Heart right ventricle (tissue), 16 donors: Measurements from ENCODE around the gene NR1H4. TPM values are rescaled to one million over a fixed set of nuclear protein-coding genes. Genes with fewer than 3 reads are reported as not detected.

Experiments
- ATAC-seq, 8 donors: fragments of 200-7000 bp; cut with Tn5 transposase; one replicate each; pipeline ENCODE4 v1.9.1; 2020; ENCODE audit warnings: mild to moderate bottlenecking in 8 of 8, moderate library complexity in 8 of 8, moderate number of reproducible peaks in 1 of 8
- DNase-seq, 2 donors: peaks; one replicate each; pipeline ENCODE4 v3.0.0-alpha.2; 2020
- H3K27ac ChIP-seq, 10 donors: fragments of 200-600 bp; sonication (generic) in 2 of 10; one replicate each; pipeline versions ENCODE4 v1.5.0 to v1.8.0; 2020 to 2022; ENCODE audit warnings: mild to moderate bottlenecking in 3 of 10
- H3K27me3 ChIP-seq, 7 donors: fragments of 200-600 bp; one replicate each; pipeline ENCODE4 v1.8.0; 2021 to 2022; ENCODE audit warnings: mild to moderate bottlenecking in 2 of 7
- H3K36me3 ChIP-seq, 9 donors: fragments of 200-600 bp; sonication (generic) in 1 of 9; one replicate each; pipeline versions ENCODE4 v1.5.0 to v1.8.0; 2020 to 2022; ENCODE audit warnings: mild to moderate bottlenecking in 2 of 9
- H3K4me1 ChIP-seq, 9 donors: fragments of 200-600 bp; sonication (generic) in 1 of 9; one replicate each; pipeline versions ENCODE4 v1.5.0 to v1.8.0; 2020 to 2022; ENCODE audit warnings: mild to moderate bottlenecking in 4 of 9
- H3K4me3 ChIP-seq, 10 donors: fragments of 200-600 bp; sonication (generic) in 2 of 10; one replicate each; pipeline versions ENCODE4 v1.5.0 to v1.8.0; 2020 to 2022; ENCODE audit warnings: mild to moderate bottlenecking in 7 of 10, moderate library complexity in 2 of 10
- H3K9me3 ChIP-seq, 11 donors: fragments of 200-600 bp in 10 of 11; sonication (generic) in 2 of 11; one replicate each; pipeline versions ENCODE4 v1.5.0 to v1.8.0; 2013 to 2022; ENCODE audit warnings: mild to moderate bottlenecking in 2 of 11, control low read depth in 1 of 11, moderate library complexity in 1 of 11
- CTCF ChIP-seq, 9 donors: fragments of 200-600 bp; sonication (generic) in 2 of 9; IDR thresholded peaks; one replicate each; pipeline versions ENCODE4 v1.5.0 to v1.8.0; 2021 to 2022; ENCODE audit warnings: antibody characterized with exemption in 9 of 9, mild to moderate bottlenecking in 5 of 9, moderate library complexity in 1 of 9
- WGBS, 2 donors: extraction: QIAGEN DNeasy Blood & Tissue Kit; methylation state at CpG; one replicate each; pipeline ENCODE4 v1.1.7; 2013; ENCODE audit warnings: inconsistent platforms in 1 of 2; 5-methylcytosine and 5-hydroxymethylcytosine counted together
- intact Hi-C, 10 donors: fragments of 100-400 bp; cut with DNase I; formaldehyde crosslinking; loops; one replicate each; pipeline versions ENCODE4 v1.11.1 to v1.14.2; 2022
- polyA plus RNA-seq, 2 donors: library from polyadenylated mRNA; stranded (reverse); fragments of 200-250 nt; gene quantifications; one replicate each; pipeline ENCODE4 v1.2.3, GENCODE V29; 2013
- total RNA-seq, 10 donors: library from RNA; stranded (reverse); fragmentation: NEBNext Ultra II Directional in 3 of 10; extraction: Animal tissue kit (Norgen Biotek cat#: 25700) in 3 of 10; gene quantifications; one replicate each; pipeline versions ENCODE4 v1.2.1 to v1.2.4, GENCODE V29; 2021 to 2023
- donor health status: Arrhythmogenic right ventricular cardiomyopathy.
- donor health status: ischemic (EF 13 %, LVEDD 7.1; RV severe dilation, severe dysfunction).
- donor health status: healthy with polysubstance abuse.
- donor health status: DM: no; HTN: yes; CAD: no.
- donor health status: DM: no; HTN: no; CAD: no.
- donor health status: ischemic (EF 25% LVEDD 6.9; RV normal size, moderate dysfunction).
- donor health status: ischemic (EF 25% LVEDD 5.7; RV mildly dilated, moderate dysfunction).
- donor health status: healthy.
- donor health status: DM: yes; HTN: yes; CAD: no.
- donor health status: Ischemic cardiomyopathy.
- donor health status: ischemic (EF 35%, LVEDD 5.7; RV mildly dilated, moderate dysfunction).
- donor health status: nonischemic (EF 11% LVEDD 7.7; RV severe dilation, severe dysfunction).
- donor health status: DM: yes; HTN: yes; CAD: no.
- donor health status: PGD.
- donor health status: ischemic (EF 29% LVEDD 5.4; RV normal size, mild dysfunction).
- donor health status: nonischemic (EF 23%, LVEDD 6.1; RV moderate dilation, normal function).

NR1H4 gene
- total and polyA plus RNA-seq, 12 donors, result 0.15 TPM; not detected in 11

- intact Hi-C loops, result no loop called here
- Histone ChIP-seq H3K4me3 (no peak overlapping the region), H3K36me3 (no peaks in the 10 kb centered on the region), H3K27ac (no peak overlapping the region), H3K27me3 (peaks cover 0 to 7% (median 0%) of the 10 kb centered on the region in 7 donors), H3K9me3 (no peaks in the 10 kb centered on the region), H3K4me1 (no peaks in the 10 kb centered on the region)
- WGBS, 2 donors, result 81 to 97% methylated on average over 1 of the region's 1 CpG
- no peak for DNase-seq
- TF ChIP-seq CTCF (IDR thresholded peaks at IDR 0.05), result no peak
- no peak for ATAC-seq
These were observed 54.9 kb downstream of the NR1H4 start for GRCh38 chr12:100528471-100529127.

- no peak for TF ChIP-seq CTCF (IDR thresholded peaks at IDR 0.05)
- ATAC-seq (no peak), DNase-seq (no peak)
- no peak overlapping the region for H3K27ac ChIP-seq
- WGBS, 2 donors, result 92 to 95% methylated on average over 2 of the region's 2 CpGs
- no peaks in the 10 kb centered on the region for H3K4me1 ChIP-seq
- no peak overlapping the region for H3K4me3 ChIP-seq
- no peaks in the 10 kb centered on the region for H3K36me3 ChIP-seq
- intact Hi-C loops, result no loop called here
- H3K9me3 ChIP-seq, result no peaks in the 10 kb centered on the region
- peaks cover 0 to 3% (median 0%) of the 10 kb centered on the region in 7 donors for H3K27me3 ChIP-seq
These were observed 56.2 kb downstream of the NR1H4 start for GRCh38 chr12:100529756-100530350.

- WGBS, 2 donors, result 78 to 81% methylated on average over 3 of the region's 3 CpGs
- no peak overlapping the region for H3K27ac ChIP-seq
These were observed 59.7 kb downstream of the NR1H4 start for GRCh38 chr12:100533376-100533775.

GRCh38 chr12:100534625-100535227, 61.1 kb downstream of the NR1H4 start:
- no peak overlapping the region for H3K4me3 ChIP-seq
- H3K9me3 ChIP-seq, result no peaks in the 10 kb centered on the region
- H3K36me3 ChIP-seq, result no peaks in the 10 kb centered on the region
- no peaks in the 10 kb centered on the region for H3K4me1 ChIP-seq
- no peak for DNase-seq
- ATAC-seq, result no peak
- 74% methylated on average over 6 of the region's 6 CpGs for WGBS, 2 donors
- intact Hi-C loops, result no loop called here
- H3K27ac ChIP-seq, result no peak overlapping the region
- no peak for TF ChIP-seq CTCF (IDR thresholded peaks at IDR 0.05)
- H3K27me3 ChIP-seq, result peaks cover 0 to 3% (median 0%) of the 10 kb centered on the region in 7 donors

More at GRCh38 chr12:100533376-100533775, 59.7 kb downstream of the NR1H4 start:
- intact Hi-C loops, result no loop called here
- DNase-seq (no peak), ATAC-seq (no peak)
- Histone ChIP-seq H3K36me3 (no peaks in the 10 kb centered on the region), H3K4me1 (no peaks in the 10 kb centered on the region), H3K27me3 (peaks cover 0 to 3% (median 0%) of the 10 kb centered on the region in 7 donors), H3K9me3 (no peaks in the 10 kb centered on the region), H3K4me3 (no peak overlapping the region)
- no peak for TF ChIP-seq CTCF (IDR thresholded peaks at IDR 0.05)
